ENCODE results near the gene SLC23A3.

SLC23A3 gene

GRCh38 chr2:219169930-219170654 lies at the start of gene SLC23A3:
TSS of gene SLC23A3 (minus strand) at chr2:219170029. CDS start at chr2:219169984, 45 bp downstream.
- DNase-seq: no peak

DNA sequence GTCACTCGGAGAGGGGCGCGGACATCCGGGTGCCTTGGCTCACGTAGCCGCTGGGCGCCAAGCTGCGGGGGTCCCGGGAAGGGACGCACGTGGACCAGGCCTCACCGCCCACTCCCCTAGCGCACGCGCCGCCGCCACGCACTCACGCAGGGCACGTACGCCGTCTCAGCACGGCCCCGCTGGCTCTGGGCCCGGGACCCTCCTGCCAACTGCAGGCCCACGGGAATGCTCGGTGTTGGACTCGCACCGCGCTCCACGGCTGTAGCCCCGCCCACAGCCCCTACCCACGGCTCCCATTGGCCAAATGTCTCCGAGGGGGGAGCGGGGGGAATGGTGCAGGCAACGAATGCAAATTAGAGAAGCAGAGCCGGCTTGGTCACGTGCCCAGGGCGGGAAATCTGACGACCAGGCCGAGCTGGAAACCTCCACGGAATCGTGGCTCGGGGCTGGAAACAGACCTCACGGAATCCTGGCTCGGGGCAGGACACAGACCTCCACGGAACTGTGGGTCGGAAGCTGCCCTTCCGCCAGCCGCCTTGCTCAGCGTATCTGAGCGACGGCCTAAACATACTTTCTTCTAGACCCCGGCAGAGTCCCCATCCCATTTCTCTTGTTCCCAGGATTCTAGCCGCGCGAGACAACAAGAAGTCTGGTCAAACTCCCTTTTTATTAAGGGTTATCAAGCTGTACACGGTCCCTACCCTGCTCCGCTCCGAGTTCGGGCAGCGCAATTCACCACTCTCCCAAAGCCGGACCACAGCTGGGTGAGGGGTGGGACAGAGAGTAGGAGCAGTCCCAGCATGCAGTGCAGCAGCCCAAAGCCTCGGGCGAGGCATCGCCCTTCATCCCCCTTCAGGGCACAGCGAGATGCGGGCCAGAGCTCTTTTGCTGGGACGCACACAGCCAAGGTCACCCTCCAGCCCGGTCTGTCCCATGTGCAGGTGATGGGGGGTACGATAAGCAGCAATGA lies 49.2 kb upstream of the SLC23A3 start, which contains the start of gene ABCB6:
Gene ABCB6, minus strand, starts transcription at position 227 of the 970 bp plus-strand sequence. CDS start 285 bp downstream, outside the sequence.
- no peak for DNase-seq

GRCh38 chr2:219218217-219218731 lies 48.4 kb upstream of the SLC23A3 start:
- DNase-seq: no peak

DNA sequence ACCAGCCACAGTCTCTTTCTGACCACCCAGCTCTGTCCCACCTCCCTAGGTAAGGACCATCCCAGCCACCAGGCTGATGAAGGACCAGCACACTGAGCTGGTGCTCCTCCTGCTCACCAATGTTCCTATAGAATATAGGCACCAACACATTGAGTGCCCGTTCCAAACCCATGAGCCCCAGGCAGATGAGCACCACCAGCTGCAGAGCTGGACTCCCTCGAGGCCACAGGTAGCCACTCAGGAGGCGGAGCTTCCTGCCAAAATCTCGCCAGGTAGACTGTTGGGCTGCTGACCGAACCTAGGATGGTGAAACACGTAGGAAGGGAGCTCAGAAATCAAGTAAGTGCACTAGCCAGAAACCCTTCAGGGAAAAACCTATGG lies 46.7 kb upstream of the SLC23A3 start:
- no peak for DNase-seq

DNA sequence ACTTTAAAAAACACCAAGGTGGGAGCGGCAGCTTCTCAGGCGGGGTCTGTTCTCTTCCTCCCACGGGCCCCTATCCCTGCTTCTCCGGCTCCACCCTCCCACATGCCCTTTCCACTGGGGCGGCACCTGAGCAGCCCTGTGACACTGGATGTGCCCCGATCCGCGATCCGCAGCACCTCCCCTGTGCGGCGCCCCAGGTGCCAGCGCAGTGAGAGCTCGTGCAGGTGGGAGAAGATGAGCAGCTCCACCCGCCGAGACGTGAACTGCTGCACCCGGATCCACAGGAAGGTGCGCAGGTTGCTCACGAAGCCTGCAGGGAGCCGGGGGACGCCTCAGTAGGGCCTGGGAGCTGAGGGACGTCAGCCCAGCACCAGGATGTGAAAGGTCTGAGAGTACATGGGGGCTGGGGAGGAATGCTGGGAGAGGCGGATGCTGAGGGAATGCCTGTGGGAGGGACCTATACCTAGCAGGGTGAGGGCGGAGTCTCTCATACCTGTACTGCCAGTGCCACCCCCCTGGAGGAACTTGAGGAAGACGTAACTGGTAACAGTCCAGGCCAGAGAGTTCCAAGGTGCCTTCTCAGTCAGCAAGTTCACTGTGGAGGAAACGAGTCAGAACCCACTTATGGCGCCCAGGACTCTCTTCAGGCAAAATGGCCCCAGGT lies 46.2 kb upstream of the SLC23A3 start:
- DNase-seq: no peak

DNA sequence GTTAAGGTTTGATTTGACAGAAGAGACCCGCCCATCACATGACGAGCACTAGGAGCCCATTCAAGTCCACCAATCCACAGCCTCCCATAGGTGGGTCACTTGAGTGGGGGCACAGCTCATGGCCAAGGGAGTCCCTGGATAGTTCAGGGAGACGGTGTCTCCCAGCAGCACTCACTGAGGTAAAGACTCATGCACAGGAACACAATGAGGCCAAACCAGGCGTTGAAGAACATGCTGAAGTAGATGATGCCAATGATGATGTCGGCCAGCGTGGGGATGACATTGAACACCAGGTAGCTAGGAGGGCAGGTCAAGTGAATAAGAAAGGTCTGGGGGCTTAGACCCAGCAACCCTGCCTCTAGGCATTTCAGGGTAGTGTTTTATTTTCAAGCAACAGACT lies 45.0 kb upstream of the SLC23A3 start:
- no peak for DNase-seq

DNA sequence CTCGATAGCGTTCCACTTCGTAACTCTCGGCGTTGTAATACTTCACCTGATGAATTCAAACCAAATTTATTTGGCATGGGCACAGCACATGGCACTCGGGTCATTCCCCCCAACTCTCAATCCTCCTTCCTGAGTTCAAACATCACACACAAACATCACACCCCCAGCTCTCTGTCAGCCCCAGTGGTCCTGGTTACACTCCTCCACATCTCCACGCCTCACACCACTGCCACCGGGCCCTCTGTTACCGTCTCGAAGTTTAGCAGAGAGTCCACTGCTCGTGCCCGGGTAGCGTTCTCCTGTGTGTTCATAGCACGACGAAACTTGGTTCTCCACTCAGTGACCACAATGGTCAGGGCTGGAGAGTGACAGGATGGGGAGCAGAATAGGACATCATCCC lies 44.3 kb upstream of the SLC23A3 start:
- no peak for DNase-seq

DNA sequence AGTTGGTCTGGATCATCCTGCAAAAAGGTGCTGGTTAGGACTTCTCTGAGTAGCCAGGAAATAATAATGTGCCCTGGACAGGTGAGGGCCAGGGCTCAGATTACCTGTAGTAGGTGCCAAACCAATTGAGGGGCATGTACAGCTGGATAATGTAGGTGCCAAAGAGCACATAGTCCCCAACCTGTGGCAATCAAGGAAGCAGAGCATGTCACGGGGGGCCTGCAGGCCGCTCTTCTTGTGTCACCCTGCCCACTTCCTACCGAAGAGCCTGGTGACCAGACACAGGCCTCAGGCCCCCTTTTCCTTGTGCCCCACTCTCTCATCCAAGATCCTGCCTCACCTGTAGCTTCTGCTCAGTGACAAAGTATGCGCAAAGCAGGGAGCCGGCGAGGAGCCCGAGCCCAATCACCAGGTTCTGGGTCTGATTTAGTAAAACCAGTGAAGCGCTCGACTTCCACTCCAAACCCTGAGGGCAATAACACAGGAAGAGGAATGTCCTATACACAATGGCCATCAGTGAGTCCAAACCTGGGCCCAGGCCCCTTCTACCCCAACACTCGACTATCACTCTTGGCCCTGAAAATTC lies 43.8 kb upstream of the SLC23A3 start:
- DNase-seq: no peak

DNA sequence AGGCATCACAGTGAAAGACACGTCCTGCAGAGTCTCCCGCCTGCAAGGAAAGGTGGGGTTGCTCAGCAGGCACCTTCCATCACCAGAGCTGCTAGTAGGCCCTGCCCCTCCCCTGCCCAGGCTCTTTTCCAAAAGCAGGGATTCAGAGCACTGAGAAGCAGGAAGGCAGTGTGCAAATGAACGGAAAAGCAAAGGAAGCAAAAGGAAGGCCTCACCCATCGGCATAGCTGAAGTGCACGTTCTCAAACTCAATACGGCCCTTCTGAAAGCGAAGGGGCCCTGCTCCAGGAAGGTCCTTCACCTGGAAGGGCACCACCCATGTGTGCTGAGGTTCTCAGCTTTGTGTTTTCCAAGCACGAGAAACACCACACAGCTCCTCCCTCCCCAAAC lies 43.2 kb upstream of the SLC23A3 start:
- DNase-seq: no peak

DNA sequence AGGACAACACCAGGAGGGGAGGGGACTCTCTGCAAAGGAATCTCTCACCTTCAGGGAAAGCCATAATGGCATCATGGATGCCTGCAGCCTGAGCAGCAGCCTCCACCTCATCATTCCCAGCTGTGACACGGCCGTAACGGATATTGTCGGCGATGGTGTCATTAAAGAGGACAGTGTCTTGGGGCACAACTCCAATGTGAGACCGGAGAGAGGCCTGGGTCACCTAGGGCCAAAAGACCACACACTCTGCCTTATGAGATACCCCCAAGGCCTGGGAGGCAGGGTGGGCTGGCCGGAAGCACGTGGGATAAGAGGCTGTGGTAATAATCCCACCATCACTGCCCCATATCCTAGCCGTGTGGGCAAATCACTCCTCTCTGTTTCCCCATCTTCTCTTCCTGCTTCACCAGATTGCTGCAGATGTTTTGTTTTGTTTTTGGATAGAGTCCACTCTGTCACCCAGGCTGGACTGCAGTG lies 41.1 kb upstream of the SLC23A3 start:
- no peak for DNase-seq

DNA sequence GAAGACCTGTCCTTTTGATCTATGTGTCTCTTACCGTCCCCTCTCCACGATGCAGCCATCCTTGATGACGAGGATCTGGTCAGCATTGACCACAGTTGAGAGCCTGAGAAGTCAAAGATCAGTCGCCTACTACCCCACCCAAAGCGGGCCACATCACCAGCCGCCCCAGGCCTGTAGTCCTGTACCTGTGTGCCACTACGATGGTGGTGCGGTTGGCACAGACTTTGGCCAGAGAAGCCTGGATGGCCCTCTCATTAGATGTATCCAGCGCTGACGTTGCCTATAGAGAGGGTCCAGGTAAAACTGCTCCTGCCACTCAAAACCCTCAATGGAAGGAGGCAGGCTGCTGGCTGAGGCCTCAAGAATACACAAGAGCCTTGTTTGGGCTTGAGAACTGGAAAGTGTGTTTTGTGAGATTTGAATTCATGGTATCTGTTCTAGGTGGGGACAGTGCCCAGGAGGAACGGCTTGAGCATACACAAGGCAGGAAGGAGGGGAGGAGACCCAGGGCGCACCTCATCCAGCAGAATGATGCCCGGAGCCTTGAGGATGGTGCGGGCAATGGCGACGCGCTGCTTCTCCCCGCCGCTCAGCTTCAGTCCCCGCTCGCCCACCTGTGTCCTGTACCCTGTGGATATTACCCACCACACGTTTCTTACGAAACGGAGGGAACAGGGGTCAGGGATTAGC lies 40.5 kb upstream of the SLC23A3 start:
- DNase-seq: no peak

GRCh38 chr2:219209236-219210195 lies 39.7 kb upstream of the SLC23A3 start:
- peak; percentile 72 for DNase-seq

DNA sequence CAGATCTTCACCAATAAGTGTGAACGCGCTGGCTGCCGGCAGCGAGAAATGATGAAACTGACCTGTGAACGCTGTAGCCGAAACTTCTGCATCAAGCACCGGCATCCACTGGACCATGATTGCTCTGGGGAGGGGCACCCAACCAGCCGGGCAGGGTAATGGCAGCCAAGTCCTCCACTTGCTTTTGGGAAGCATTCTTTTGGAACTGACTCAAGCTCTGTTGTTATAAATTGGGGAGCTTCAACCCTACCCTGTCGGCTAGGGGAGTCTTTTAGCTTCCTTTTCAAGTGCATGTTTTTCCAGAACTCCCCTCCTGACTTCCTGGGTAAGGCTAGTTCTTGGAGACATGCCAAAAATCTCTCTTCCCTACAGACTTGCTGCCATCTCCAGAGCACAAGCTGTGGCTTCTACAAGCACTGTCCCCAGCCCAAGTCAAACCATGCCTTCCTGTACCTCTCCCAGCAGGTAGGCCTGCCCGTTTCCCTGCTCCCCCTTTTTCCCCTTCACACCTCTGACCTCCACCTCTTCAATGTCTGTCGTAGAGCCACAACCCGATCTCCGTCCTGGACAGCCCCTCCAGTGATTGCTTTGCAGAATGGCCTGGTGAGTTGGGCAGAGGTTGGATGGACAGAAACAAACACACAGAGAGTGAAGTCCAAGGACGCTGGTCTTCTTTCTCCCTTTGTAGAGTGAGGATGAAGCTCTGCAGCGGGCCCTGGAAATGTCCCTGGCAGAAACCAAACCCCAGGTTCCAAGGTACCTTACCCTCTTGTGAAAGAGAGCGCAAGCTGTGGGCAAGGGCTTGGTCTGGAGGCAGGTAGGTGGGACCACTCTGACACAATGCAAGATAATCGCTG lies 38.3 kb upstream of the SLC23A3 start:
- DNase-seq: no peak

DNA sequence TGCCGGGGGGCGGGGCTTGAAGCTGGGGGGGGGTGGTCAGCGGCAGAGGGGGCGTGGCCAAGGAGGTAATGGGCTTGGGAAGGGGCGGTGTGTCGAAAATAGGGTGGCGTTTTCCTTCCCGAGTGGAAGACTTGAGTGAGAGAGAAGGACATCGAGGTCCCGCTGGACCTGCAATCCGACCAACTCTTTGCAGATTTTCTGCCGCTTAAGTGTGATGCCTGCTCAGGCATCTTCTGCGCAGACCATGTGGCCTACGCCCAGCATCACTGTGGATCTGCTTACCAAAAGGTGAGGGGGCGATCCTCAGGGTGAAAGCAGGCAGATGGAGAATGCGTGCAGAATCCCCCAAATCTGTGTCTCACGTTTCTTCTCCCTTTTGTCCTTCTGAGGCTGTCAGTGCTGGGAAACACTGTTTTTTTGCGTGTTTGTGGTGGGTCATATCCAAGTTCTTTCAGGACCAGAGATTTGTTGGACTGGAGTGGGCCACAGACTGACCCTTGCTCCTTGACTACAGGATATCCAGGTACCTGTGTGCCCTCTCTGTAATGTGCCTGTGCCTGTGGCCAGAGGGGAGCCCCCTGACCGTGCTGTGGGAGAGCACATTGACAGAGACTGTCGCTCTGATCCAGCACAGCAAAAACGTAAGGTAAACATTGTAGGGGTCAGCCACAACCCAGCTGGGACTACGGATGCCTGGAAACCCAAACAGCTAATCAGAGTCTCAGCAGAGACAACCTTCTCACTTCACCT lies 37.5 kb upstream of the SLC23A3 start:
- no peak for DNase-seq

DNA sequence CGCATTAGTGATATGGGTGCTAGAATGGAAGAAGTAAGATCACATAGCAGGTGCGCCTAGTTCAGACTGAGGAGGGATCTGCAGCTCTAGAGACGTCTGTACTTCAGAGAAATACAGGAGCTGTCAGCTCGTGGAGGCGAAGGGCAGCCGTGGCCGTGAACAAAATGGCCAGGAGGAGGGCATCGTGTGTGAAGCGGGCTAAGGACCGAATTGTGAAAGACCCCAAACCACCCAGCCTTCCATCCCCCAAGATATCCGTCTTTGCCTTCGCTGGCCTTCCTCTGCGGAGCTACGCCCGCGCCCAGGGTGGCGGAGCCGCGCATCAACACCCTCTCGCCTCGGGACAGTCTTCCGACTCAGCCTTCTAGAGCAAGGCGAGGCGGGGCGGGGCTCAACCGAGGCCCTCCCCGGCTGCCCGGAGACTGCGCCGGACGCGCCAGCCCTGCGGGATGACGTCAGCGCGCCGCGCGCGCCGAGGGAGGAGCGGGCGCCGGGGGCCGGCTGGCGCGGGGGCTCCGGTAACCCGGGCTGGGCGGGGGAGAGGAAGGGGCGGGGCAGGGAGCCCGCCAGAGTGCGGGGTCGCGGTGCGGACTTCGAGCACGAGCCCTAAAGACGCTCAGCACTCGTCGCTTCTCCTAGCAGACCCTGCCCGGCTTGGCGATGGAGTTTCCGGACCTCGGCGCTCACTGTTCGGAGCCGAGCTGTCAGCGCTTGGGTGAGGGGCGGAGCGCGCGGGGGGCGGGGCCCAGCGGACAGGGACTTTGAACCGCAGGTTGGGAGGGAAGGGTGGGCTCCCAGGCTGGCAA lies 36.7 kb upstream of the SLC23A3 start, which contains the start of gene ZFAND2B:
Gene ZFAND2B, plus strand, starts transcription at position 455 of the 806 bp plus-strand sequence. Its CDS starts 206 bp downstream, at position 661.
- peak; percentile 95 for DNase-seq

DNA sequence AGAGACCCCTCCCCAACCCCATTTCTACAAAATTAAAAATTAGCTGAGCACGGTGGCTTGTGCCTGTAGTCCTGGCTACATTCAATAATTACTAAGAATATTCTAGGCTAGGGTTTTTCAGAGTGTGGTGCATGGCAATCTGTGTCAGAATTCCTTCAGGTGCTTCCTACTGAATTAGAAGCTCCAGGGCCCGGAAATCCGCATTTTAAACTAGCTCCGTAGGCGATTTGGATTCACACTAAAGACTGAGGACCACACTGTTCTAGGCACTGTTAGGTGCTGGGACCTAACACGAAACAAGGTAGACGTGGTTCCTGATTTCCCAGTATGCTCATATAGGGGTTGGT lies 36.1 kb upstream of the SLC23A3 start:
- no peak for DNase-seq

DNA sequence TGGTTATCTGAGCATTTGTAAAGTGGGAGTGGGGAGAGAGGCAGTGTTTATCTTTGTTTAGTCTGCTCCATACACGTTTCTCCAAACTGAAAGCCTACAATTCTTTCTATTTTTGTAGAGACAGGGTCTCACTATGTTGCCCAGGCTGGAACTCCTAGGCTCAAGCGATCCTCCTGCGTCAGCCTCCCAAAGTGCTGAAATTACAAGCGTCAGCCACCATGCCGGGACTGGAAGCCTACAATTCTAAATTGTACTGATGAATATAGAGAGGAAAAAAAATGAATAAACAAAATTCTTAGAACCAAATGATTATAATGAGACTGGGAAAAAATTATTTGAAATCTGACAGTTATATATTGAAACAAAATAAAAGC lies 35.3 kb upstream of the SLC23A3 start:
- DNase-seq: no peak

Measured in GDM1 (cell line).